HG03039 (cell line): ENCODE measurements around the gene RACGAP1.

Experiments used
- ATAC-seq: cut with Tn5 transposase; IDR thresholded peaks from one replicate; pipeline ENCODE4 v1.9.1; 2021; ENCODE audit warnings: mild to moderate bottlenecking, moderate library complexity; ENCODE audit not compliant: unreplicated experiment

Gene RACGAP1

GRCh38 chr12:49971141-49971540 lies 54.2 kb downstream of the RACGAP1 start:
- no peak for ATAC-seq

- ATAC-seq = no peak
Measured at GRCh38 chr12:49970658-49971057, 54.6 kb downstream of the RACGAP1 start.

- ATAC-seq = no peak
Measured at GRCh38 chr12:49969651-49970429, 55.5 kb downstream of the RACGAP1 start.

- ATAC-seq = no peak
Measured at GRCh38 chr12:49969027-49969426, 56.3 kb downstream of the RACGAP1 start.

GRCh38 chr12:49968471-49968870 lies 56.8 kb downstream of the RACGAP1 start:
- no peak for ATAC-seq

GRCh38 chr12:49967777-49968250 lies 57.5 kb downstream of the RACGAP1 start:
- no peak for ATAC-seq

- peak; percentile 53 for ATAC-seq
Measured at GRCh38 chr12:49967042-49967776, 58.1 kb downstream of the RACGAP1 start.

- no peak for ATAC-seq
Measured at GRCh38 chr12:49966511-49967041, 58.7 kb downstream of the RACGAP1 start.

- no peak for ATAC-seq
Measured at GRCh38 chr12:49965836-49966235, 59.5 kb downstream of the RACGAP1 start.

GRCh38 chr12:49964849-49965624 lies 60.3 kb downstream of the RACGAP1 start:
- ATAC-seq = no peak

- no peak for ATAC-seq
Measured at GRCh38 chr12:49963976-49964815, 61.1 kb downstream of the RACGAP1 start.

- no peak for ATAC-seq
Measured at GRCh38 chr12:49962861-49963765, 62.2 kb downstream of the RACGAP1 start.

GRCh38 chr12:49961993-49962764 lies 63.1 kb downstream of the RACGAP1 start:
- ATAC-seq = no peak

- ATAC-seq = no peak
Measured at GRCh38 chr12:49961111-49961922, 64.0 kb downstream of the RACGAP1 start, which contains the start of gene AQP5. TSS of gene AQP5 (plus strand) at chr12:49961872. CDS start at chr12:49962018, 146 bp downstream.

- ATAC-seq = no peak
Measured at GRCh38 chr12:49960474-49961110, 64.7 kb downstream of the RACGAP1 start.

GRCh38 chr12:49959685-49960473 lies 65.4 kb downstream of the RACGAP1 start:
- no peak for ATAC-seq
